ENCODE results near the gene SNPH. TPM values are rescaled to one million over a fixed set of nuclear protein-coding genes. Genes with fewer than 3 reads are reported as not detected.
A peak's percentile ranks its signal among the peaks of the same experiment; 100 is the strongest.

The SNPH gene
- total RNA-seq, 4 donors from 2014 or later: 9.3 to 16.2 (median 13.6) TPM

DNA sequence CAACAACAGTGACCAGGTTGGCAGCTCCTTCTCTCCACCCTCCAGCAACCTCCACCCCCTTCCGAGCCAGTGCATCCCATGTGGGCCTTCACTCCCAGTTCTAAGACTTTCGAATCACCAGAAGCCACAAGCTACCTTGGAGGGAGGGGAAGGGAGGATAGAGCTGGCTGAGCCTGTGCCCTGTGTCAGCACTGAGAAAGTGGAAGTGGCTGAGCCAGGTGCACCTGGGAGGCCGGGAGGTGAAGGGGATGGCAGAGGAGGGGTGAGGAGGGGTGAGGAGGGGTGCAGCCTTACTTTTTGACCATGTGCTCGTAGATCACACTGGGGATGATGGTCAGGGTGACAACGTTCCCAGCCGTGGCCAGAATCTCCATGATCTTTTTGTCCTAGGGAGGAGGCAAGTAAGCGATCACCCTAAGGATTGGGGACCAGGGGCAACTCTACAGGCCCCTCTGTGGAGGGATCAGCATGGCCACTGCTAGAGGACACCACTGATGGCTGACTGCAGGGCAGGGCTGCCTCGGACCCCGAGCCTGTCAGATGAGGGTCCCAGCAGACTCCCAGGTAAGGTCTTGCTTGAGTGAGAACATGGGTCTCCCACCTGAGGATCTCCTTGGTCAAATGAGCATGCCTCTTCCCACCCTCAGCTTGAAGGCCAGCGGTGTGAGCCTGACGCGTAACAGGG, 44.6 kb downstream of the SNPH start:
- peaks cover 0 to 12% of the 10 kb centered on the region in 2 donors for H3K4me1 ChIP-seq
- TF ChIP-seq POLR2A (IDR thresholded peaks at IDR 0.05): no peak
- TF ChIP-seq, protein P1, sequence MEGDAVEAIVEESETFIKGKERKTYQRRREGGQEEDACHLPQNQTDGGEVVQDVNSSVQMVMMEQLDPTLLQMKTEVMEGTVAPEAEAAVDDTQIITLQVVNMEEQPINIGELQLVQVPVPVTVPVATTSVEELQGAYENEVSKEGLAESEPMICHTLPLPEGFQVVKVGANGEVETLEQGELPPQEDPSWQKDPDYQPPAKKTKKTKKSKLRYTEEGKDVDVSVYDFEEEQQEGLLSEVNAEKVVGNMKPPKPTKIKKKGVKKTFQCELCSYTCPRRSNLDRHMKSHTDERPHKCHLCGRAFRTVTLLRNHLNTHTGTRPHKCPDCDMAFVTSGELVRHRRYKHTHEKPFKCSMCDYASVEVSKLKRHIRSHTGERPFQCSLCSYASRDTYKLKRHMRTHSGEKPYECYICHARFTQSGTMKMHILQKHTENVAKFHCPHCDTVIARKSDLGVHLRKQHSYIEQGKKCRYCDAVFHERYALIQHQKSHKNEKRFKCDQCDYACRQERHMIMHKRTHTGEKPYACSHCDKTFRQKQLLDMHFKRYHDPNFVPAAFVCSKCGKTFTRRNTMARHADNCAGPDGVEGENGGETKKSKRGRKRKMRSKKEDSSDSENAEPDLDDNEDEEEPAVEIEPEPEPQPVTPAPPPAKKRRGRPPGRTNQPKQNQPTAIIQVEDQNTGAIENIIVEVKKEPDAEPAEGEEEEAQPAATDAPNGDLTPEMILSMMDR (IDR thresholded peaks at IDR 0.05): no peak
- no peaks in the 10 kb centered on the region for H3K9me3 ChIP-seq
- WGBS, 2 donors: 87 to 90% methylated on average over 10 to 12 of the region's 12 CpGs
- intact Hi-C loops (cut with DNase I): loop anchor here (5.0 kb wide), 2 partner anchors 87 to 127 kb away; no protein-coding TSS in a partner anchor
- no peaks in the 10 kb centered on the region for H3K36me3 ChIP-seq
- no peak for DNase-seq
- H3K27me3 ChIP-seq: no peaks in the 10 kb centered on the region
- H3K4me3 ChIP-seq (replicated peaks in 1 of 3): no peak overlapping the region
- H3K27ac ChIP-seq: no peak overlapping the region

DNA sequence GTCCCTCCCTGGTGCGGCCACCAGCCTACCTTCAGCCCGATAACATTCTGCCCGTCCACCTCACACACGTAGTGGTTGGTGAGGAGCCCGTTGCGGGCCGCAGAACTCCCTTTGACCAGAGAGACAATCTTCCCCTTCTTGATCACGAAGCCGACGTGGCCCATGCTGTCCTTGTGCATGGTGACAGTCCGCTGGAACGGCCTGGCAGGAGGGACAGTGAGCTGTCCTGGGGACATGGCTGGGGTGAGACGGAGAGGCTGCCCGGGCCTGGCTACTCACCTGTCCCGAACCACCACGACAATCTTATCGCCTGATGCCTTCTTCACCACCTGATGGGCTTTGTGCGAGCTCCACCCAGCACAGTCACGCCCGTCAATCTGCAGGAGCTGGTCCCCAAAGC, 46.2 kb downstream of the SNPH start:
- TF ChIP-seq, protein P1 (IDR thresholded peaks at IDR 0.05): no peak
- TF ChIP-seq POLR2A (IDR thresholded peaks at IDR 0.05): no peak
- no peak for DNase-seq
- WGBS, 2 donors: 94 to 95% methylated on average over 19 to 20 of the region's 20 CpGs
- no peaks in the 10 kb centered on the region for H3K9me3 ChIP-seq
- H3K4me3 ChIP-seq (replicated peaks in 1 of 3): no peak overlapping the region
- H3K4me1 ChIP-seq: peaks cover 0 to 12% of the 10 kb centered on the region in 2 donors
- intact Hi-C loops (cut with DNase I): loop anchor here (5.0 kb wide), 2 partner anchors 85 to 125 kb away; no protein-coding TSS in a partner anchor
- no peaks in the 10 kb centered on the region for H3K36me3 ChIP-seq
- no peak overlapping the region for H3K27ac ChIP-seq
- no peaks in the 10 kb centered on the region for H3K27me3 ChIP-seq

DNA sequence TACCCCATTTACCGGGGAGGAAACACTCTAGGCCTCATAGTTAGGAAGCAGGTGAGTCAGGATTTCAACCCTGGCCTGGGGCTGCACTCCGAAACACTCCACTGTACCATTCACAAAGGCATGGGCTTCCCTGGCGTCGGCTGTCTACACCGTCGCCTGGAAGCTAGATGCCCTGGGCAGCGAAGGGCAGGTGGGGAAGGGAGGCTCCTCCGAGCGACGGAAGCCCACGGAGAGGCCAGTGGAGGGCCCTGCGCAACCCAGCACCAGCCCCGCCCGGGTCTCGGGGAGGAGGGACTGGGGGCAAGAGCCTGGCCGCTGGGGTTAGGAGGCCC, 46.8 kb downstream of the SNPH start:
- intact Hi-C loops (cut with DNase I): loop anchor here (5.0 kb wide), 2 partner anchors 84 to 124 kb away; no protein-coding TSS in a partner anchor

DNA sequence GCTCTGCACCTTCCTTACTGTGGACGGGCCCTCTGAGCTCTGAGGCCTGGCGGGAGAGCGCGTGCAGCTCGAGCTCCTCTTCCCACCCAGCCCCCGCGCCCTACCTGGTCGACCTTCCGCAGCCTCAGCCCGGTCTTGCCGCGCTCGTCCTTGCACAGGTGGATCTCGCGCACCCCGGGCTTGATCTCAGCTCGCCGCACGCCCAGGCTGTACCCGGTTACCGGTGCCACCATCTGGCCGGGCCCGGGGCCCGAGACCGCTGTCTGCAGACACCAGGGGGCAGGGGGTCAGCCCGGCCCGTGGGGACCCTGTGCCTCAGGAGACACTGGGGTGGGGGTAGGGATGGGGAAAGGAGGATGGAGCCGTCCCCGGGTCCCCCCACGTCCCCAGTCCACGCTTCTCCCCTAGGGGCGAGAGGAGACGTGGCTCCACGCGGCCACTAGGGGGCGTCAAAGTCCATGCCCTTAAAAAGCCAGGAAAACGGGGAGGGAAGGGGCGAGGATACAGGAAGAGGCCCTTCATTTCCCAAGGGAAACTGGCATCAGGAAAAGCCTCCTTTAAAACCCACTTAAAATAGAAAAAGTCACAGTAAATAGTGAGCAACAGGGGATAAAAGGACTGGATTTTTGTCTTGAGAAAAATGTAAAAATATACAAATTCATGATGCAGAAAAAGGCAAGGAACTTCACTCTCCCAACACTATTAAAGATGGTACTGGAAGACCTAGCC, 47.3 kb downstream of the SNPH start:
- H3K36me3 ChIP-seq: no peaks in the 10 kb centered on the region
- peak; percentile 70 to 78 for DNase-seq
- no peaks in the 10 kb centered on the region for H3K9me3 ChIP-seq
- intact Hi-C loops (cut with DNase I): loop anchor here (5.0 kb wide), 2 partner anchors 84 to 124 kb away; no protein-coding TSS in a partner anchor
- H3K27ac ChIP-seq: peak overlapping the region in 1 of 3 donors; percentile 11
- TF ChIP-seq, protein P1 (IDR thresholded peaks at IDR 0.05): peak; percentile 92 to 98 (median 95)
- no peak for TF ChIP-seq POLR2A (IDR thresholded peaks at IDR 0.05)
- no peak overlapping the region for H3K4me3 ChIP-seq (replicated peaks in 1 of 3)
- peaks cover 0 to 12% of the 10 kb centered on the region in 2 donors for H3K4me1 ChIP-seq
- H3K27me3 ChIP-seq: no peaks in the 10 kb centered on the region
- 5 to 12% methylated on average over 11 to 28 of the region's 38 CpGs for WGBS, 2 donors

More for the DNA sequence above, 46.8 kb downstream of the SNPH start:
- H3K27me3 ChIP-seq: no peaks in the 10 kb centered on the region
- 86 to 100% methylated on average over 1 to 6 of the region's 16 CpGs for WGBS, 2 donors
- no peaks in the 10 kb centered on the region for H3K9me3 ChIP-seq
- DNase-seq: no peak
- TF ChIP-seq POLR2A (IDR thresholded peaks at IDR 0.05): no peak
- TF ChIP-seq, protein P1 (IDR thresholded peaks at IDR 0.05): no peak
- H3K4me3 ChIP-seq (replicated peaks in 1 of 3): no peak overlapping the region
- no peaks in the 10 kb centered on the region for H3K36me3 ChIP-seq
- H3K27ac ChIP-seq: no peak overlapping the region
- H3K4me1 ChIP-seq: peaks cover 0 to 12% of the 10 kb centered on the region in 2 donors

DNA sequence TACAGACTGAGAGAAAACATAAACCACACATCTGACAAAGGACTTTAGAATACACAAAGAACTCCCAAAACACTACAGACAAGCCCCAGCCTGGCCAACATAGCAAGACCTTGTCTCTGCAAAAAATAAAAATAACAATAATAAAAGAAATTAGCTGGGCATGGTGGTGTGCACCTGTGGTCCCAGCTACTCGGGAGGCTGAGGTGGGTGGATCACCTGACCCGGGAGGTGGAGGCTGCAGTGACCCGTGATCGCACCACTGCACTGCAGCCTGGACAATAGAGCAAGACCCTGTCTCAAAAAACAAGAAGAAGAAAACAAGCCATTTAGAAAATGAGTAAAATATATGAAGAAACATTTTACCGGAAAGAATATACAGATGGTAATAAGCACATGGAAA, 49.7 kb downstream of the SNPH start:
- Histone ChIP-seq H3K4me1 (peaks cover 0 to 12% of the 10 kb centered on the region in 2 donors), H3K9me3 (no peaks in the 10 kb centered on the region), H3K36me3 (no peaks in the 10 kb centered on the region), H3K27me3 (no peaks in the 10 kb centered on the region), H3K4me3 (replicated peaks in 1 of 3) (no peak overlapping the region), H3K27ac (no peak overlapping the region)
- 79 to 85% methylated on average over 5 of the region's 5 CpGs for WGBS, 2 donors
- TF ChIP-seq, protein P1 (IDR thresholded peaks at IDR 0.05): no peak
- no peak for TF ChIP-seq POLR2A (IDR thresholded peaks at IDR 0.05)
- no peak for DNase-seq
- intact Hi-C loops (cut with DNase I): no loop called here
